Measurements from ENCODE around the gene MTMR12. TPM values are rescaled to one million over a fixed set of nuclear protein-coding genes. Genes with fewer than 3 reads are reported as not detected.
A peak's percentile ranks its signal among the peaks of the same experiment; 100 is the strongest.

The MTMR12 gene
- total RNA-seq, 1 experiment from 2014 or later, result 44.5 TPM

- H4K20me1 ChIP-seq (ENCODE audit: insufficient read depth), result no peaks in the 10 kb centered on the region
- H3K9me2 ChIP-seq (ENCODE audit: insufficient read depth), result no peaks in the 10 kb centered on the region
- POLR2A ChIA-PET (ENCODE audit: unreplicated experiment), result no interaction called here
- no peaks in the 10 kb centered on the region for H3K79me2 ChIP-seq (ENCODE audit: low read depth)
- CTCF ChIA-PET, result no interaction called here
- no peaks in the 10 kb centered on the region for H3K27me3 ChIP-seq (ENCODE audit: insufficient read depth, low read depth)
- TF ChIP-seq EZH2 (IDR thresholded peaks at IDR 0.05; ENCODE audit: low read depth), result no peak
- TF ChIP-seq, protein P1, sequence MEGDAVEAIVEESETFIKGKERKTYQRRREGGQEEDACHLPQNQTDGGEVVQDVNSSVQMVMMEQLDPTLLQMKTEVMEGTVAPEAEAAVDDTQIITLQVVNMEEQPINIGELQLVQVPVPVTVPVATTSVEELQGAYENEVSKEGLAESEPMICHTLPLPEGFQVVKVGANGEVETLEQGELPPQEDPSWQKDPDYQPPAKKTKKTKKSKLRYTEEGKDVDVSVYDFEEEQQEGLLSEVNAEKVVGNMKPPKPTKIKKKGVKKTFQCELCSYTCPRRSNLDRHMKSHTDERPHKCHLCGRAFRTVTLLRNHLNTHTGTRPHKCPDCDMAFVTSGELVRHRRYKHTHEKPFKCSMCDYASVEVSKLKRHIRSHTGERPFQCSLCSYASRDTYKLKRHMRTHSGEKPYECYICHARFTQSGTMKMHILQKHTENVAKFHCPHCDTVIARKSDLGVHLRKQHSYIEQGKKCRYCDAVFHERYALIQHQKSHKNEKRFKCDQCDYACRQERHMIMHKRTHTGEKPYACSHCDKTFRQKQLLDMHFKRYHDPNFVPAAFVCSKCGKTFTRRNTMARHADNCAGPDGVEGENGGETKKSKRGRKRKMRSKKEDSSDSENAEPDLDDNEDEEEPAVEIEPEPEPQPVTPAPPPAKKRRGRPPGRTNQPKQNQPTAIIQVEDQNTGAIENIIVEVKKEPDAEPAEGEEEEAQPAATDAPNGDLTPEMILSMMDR (conservative IDR thresholded peaks at IDR 0.05), result no peak
- H3K4me2 ChIP-seq, result no peak overlapping the region
- DNase-seq, result no peak
- H3K36me3 ChIP-seq (ENCODE audit: low read depth), result no peaks in the 10 kb centered on the region
- no peak overlapping the region for H3K4me3 ChIP-seq
- no peak overlapping the region for H3K27ac ChIP-seq
- intact Hi-C loops (cut with micrococcal nuclease; ENCODE audit: unreplicated experiment), result no loop called here
- no peaks in the 10 kb centered on the region for H3F3A ChIP-seq (ENCODE audit: insufficient read depth, low read depth)
- H3K4me1 ChIP-seq (replicated peaks; ENCODE audit: insufficient read depth), result peaks cover 14% of the 10 kb centered on the region
- no TSS peak for BruUV-seq (replicated peaks)
- peaks cover 8% of the 10 kb centered on the region; the same call in 1 of the 2 replicates for H3K9me3 ChIP-seq (ENCODE audit: insufficient read depth, low read depth)
- no peak overlapping the region for H2AFZ ChIP-seq
Measured at GRCh38 chr5:32332361-32332760, 19.6 kb upstream of the MTMR12 start.

DNA sequence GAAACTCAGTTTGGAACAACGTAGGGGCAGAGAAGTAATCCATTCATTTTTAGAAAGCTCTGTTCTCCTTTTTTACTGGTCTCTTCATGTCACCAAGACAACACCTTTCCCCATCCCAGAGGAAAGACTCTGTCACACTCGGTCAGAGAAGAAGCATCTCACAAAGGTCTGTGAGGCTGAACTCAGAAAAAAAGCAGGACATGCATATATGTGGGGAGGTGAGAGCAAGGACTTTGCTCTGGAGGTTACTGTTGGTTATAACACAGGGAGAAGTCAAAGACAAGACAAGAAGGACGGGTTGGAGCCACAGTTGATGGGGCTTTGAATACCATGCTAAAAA is 19.2 kb upstream of the MTMR12 start:
- intact Hi-C loops (cut with micrococcal nuclease; ENCODE audit: unreplicated experiment), result no loop called here
- Histone ChIP-seq H3K4me2 (no peak overlapping the region), H4K20me1 (ENCODE audit: insufficient read depth) (no peaks in the 10 kb centered on the region), H3K4me3 (no peak overlapping the region), H2AFZ (no peak overlapping the region), H3K27me3 (ENCODE audit: insufficient read depth, low read depth) (no peaks in the 10 kb centered on the region), H3F3A (ENCODE audit: insufficient read depth, low read depth) (no peaks in the 10 kb centered on the region), H3K9me3 (ENCODE audit: insufficient read depth, low read depth) (peaks cover 5% of the 10 kb centered on the region; the same call in 1 of the 2 replicates), H3K9me2 (ENCODE audit: insufficient read depth) (no peaks in the 10 kb centered on the region), H3K27ac (no peak overlapping the region), H3K4me1 (replicated peaks; ENCODE audit: insufficient read depth) (peaks cover 14% of the 10 kb centered on the region), H3K79me2 (ENCODE audit: low read depth) (no peaks in the 10 kb centered on the region), H3K36me3 (ENCODE audit: low read depth) (no peaks in the 10 kb centered on the region)
- BruUV-seq (replicated peaks), result no TSS peak
- no peak for TF ChIP-seq EZH2 (IDR thresholded peaks at IDR 0.05; ENCODE audit: low read depth)
- TF ChIP-seq, protein P1 (conservative IDR thresholded peaks at IDR 0.05), result no peak
- ChIA-PET POLR2A (ENCODE audit: unreplicated experiment) (no interaction called here), CTCF (interaction anchor here (0.6 to 0.9 kb wide), 3 partner anchors 100 to 1129 kb away, joined by 3 to 4 read pairs (median 3); no protein-coding TSS in a partner anchor)
- DNase-seq, result peak in 1 of 2 experiments; percentile 27

GRCh38 chr5:32331217-32331934 is 18.6 kb upstream of the MTMR12 start:
- H3K9me2 ChIP-seq (ENCODE audit: insufficient read depth), result no peaks in the 10 kb centered on the region
- no peak overlapping the region for H3K4me3 ChIP-seq
- DNase-seq, result peak in 1 of 2 experiments; percentile 73
- H3K79me2 ChIP-seq (ENCODE audit: low read depth), result no peaks in the 10 kb centered on the region
- H2AFZ ChIP-seq, result no peak overlapping the region
- TF ChIP-seq, protein P1 (conservative IDR thresholded peaks at IDR 0.05), result no peak
- no peak for TF ChIP-seq EZH2 (IDR thresholded peaks at IDR 0.05; ENCODE audit: low read depth)
- H3K27me3 ChIP-seq (ENCODE audit: insufficient read depth, low read depth), result no peaks in the 10 kb centered on the region
- H3K36me3 ChIP-seq (ENCODE audit: low read depth), result no peaks in the 10 kb centered on the region
- POLR2A ChIA-PET (ENCODE audit: unreplicated experiment), result no interaction called here
- H3K9me3 ChIP-seq (ENCODE audit: insufficient read depth, low read depth), result peaks cover 5% of the 10 kb centered on the region; the same call in 1 of the 2 replicates
- peaks cover 14% of the 10 kb centered on the region for H3K4me1 ChIP-seq (replicated peaks; ENCODE audit: insufficient read depth)
- intact Hi-C loops (cut with micrococcal nuclease; ENCODE audit: unreplicated experiment), result no loop called here
- H3K27ac ChIP-seq, result no peak overlapping the region
- H3F3A ChIP-seq (ENCODE audit: insufficient read depth, low read depth), result no peaks in the 10 kb centered on the region
- H3K4me2 ChIP-seq, result peak overlapping the region; percentile 0; the same call in 1 of the 2 replicates
- CTCF ChIA-PET, result interaction anchor here (0.5 to 0.9 kb wide), 4 partner anchors 99 to 1129 kb away, joined by 3 to 9 read pairs (median 4); no protein-coding TSS in a partner anchor
- no peaks in the 10 kb centered on the region for H4K20me1 ChIP-seq (ENCODE audit: insufficient read depth)
- no TSS peak for BruUV-seq (replicated peaks)
